K562 (cell line): ENCODE measurements around the gene DYRK1A. TPM values are rescaled to one million over a fixed set of nuclear protein-coding genes. Genes with fewer than 3 reads are reported as not detected.

Experiments used
- ADNP ChIP-seq: fragments of 200-800 bp; sonication (Bioruptor generic); IDR thresholded peaks from 2 replicates; pipeline ENCODE4 v1.6.1; 2016; ENCODE audit warnings: missing genetic modification characterization, missing compliant biosample characterization
- CC2D1A ChIP-seq: fragments of 450-650 bp; IDR thresholded peaks from 2 replicates; pipeline ENCODE4 v1.6.1; 2017; ENCODE audit warnings: mild to moderate bottlenecking
- CEBPB ChIP-seq: fragments of 450-650 bp; IDR thresholded peaks from 2 replicates; pipeline ENCODE4 v1.6.1; 2016; ENCODE audit warnings: missing genetic modification characterization, missing compliant biosample characterization
- CHAMP1 ChIP-seq: fragments of 450-650 bp; IDR thresholded peaks from 2 replicates; pipeline ENCODE4 v1.6.1; 2016; ENCODE audit warnings: mild to moderate bottlenecking
- DPF2 ChIP-seq: fragments of 450-650 bp; IDR thresholded peaks from 2 replicates; pipeline ENCODE4 v1.6.1; 2016
- E4F1 ChIP-seq: fragments of 250-450 bp; sonication (Bioruptor Pico); IDR thresholded peaks from 2 replicates; pipeline ENCODE4 v1.5.0; 2021; ENCODE audit warnings: mild to moderate bottlenecking, borderline replicate concordance
- ELF4 ChIP-seq: fragments of 450-650 bp; formaldehyde crosslinking; IDR thresholded peaks from 2 replicates; pipeline ENCODE4 v1.4.0; 2022; ENCODE audit warnings: missing genetic modification characterization
- MEF2D ChIP-seq: conservative IDR thresholded peaks from 2 replicates; pipeline ENCODE4 v1.6.1; 2016; ENCODE audit warnings: low read depth, missing genetic modification characterization, missing compliant biosample characterization
- MTA2 ChIP-seq: fragments of 450-650 bp; IDR thresholded peaks from 2 replicates; pipeline ENCODE4 v1.6.1; 2016; ENCODE audit warnings: low read depth
- NCOA4 ChIP-seq: fragments of 450-650 bp; IDR thresholded peaks from 2 replicates; pipeline ENCODE4 v1.6.1; 2018; ENCODE audit warnings: mild to moderate bottlenecking; ENCODE audit not compliant: partially characterized antibody
- PHF21A ChIP-seq: fragments of 450-650 bp; IDR thresholded peaks from 2 replicates; pipeline ENCODE4 v1.6.1; 2017; ENCODE audit warnings: low read depth, borderline replicate concordance
- POLR2A ChIP-seq: fragments of 450-650 bp; conservative IDR thresholded peaks from 2 replicates; pipeline ENCODE4 v1.6.1; 2016
- PRPF4 ChIP-seq: fragments of 200-400 bp; formaldehyde crosslinking; IDR thresholded peaks from one replicate; pipeline ENCODE4 v1.6.1; 2017; ENCODE audit warnings: low read length, low read depth, mild to moderate bottlenecking; ENCODE audit not compliant: insufficient read depth, poor library complexity, severe bottlenecking
- RUNX1 ChIP-seq: sonication (generic); IDR thresholded peaks from 2 replicates; pipeline ENCODE4 v1.6.1; 2016; ENCODE audit warnings: antibody characterized with exemption, low read depth
- SETDB1 ChIP-seq: IDR thresholded peaks from one replicate; pipeline ENCODE4 v1.6.1; 2012; ENCODE audit warnings: low read length, control low read depth, inconsistent platforms
- SMAD4 ChIP-seq: fragments of 250-450 bp; sonication (Bioruptor Pico); conservative IDR thresholded peaks from 2 replicates; pipeline ENCODE4 v1.8.0; 2021; ENCODE audit warnings: inconsistent platforms, mild to moderate bottlenecking, moderate library complexity
- TRIM24 ChIP-seq, 2 experiments: fragments of 450-650 bp; IDR thresholded peaks; 2 replicates each; pipeline ENCODE4 v1.6.1; 2016
- polyA plus RNA-seq, 8 experiments: library from polyadenylated mRNA; depleted of rRNA in 4 of 8; stranded (reverse) in 5 of 8; unstranded in 3 of 8; fragments of >200 nt; fragmentation: Nextera tagmentation in 2 of 8; fragmentation: Illumina TruSeq in 1 of 8; extraction: Ambion mirVana in 2 of 8; extraction: Trizol in 1 of 8; gene quantifications; 2 replicates each; pipeline versions ENCODE4 v1.2.1 to v1.2.3, GENCODE V29; 2011 to 2014; ENCODE audit warnings: inconsistent platforms in 1 of 8, missing spikeins in 1 of 8
- total RNA-seq, 7 experiments: library from RNA; depleted of rRNA in 6 of 7; stranded (reverse); fragments of >200 nt in 6 of 7; fragmentation: Illumina TruSeq in 2 of 7; extraction: Trizol in 2 of 7; gene quantifications; 2 replicates each; pipeline versions ENCODE4 v1.2.1 to v1.2.3, GENCODE V29; 2011 to 2021; ENCODE audit warnings: low replicate concordance in 1 of 7
- TF ChIP-seq, protein P1 (sequence below): fragments of 450-650 bp; IDR thresholded peaks from 2 replicates; pipeline ENCODE4 v1.6.1; 2016; ENCODE audit warnings: borderline replicate concordance
- TF ChIP-seq, protein P2 (sequence below): fragments of 450-650 bp; IDR thresholded peaks from 2 replicates; pipeline ENCODE4 v1.6.1; 2016; ENCODE audit warnings: low read depth, mild to moderate bottlenecking, moderate library complexity
- TF ChIP-seq, protein P3 (sequence below): fragments of 450-650 bp; IDR thresholded peaks from 2 replicates; pipeline ENCODE4 v1.6.1; 2014; ENCODE audit warnings: low read depth, mild to moderate bottlenecking, moderate library complexity, borderline replicate concordance

The DYRK1A gene
- total and polyA plus RNA-seq, 9 of the 15 experiments (the other 6 are each of a cell fraction or from before 2014, with no cell fraction given) = 3.7 to 64.8 (median 42.3) TPM

DNA sequence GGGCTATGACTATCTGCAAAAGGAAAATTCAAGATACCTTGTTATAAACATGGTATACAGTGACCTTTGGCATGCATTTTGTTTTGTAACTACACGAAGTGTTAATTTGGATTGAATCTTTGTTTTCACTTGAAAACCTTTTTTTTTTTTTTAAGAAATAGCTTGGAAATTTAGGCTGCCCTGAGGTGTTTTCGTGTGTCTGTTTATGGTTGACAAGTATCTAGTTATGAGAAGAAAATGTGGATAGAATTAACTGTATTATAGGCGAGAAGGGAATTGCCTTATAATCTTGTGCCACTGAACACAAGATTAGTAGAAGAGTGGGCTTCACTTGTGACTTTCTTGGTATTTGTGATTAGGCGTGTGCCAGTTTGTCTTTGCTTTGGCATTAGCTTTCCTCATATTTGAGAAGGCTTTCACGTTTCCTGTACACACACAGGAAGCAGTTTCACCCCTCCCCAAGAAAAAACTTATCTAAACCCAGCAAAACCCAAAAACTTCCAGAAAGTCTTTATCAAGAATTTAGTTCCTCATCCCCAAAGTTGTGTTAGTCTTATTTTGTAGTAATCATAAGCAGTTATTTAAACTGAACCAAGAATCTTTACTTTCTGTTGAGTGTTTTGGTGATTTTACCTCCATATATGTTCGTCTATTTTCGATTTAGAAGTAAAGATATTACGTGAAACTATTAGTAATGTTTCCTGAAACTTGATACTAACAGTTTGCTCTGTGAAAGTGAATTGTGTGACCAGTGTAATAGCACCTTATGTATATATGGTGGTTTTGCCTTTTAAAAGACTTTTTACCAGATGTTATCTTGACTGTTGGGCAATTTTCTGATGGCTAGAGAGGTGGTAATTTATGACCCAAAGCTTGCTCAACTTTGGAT is 3.8 kb downstream of the DYRK1A start (continued):
- TF ChIP-seq ADNP (tag) = no peak
- TF ChIP-seq PRPF4 = no peak
- no peak for TF ChIP-seq NCOA4
- peak; percentile 94 for TF ChIP-seq DPF2
- 0 out of 2 replicates have a peak, but pooled peaks have one; percentile 36 for TF ChIP-seq CHAMP1
- TF ChIP-seq, protein P1, sequence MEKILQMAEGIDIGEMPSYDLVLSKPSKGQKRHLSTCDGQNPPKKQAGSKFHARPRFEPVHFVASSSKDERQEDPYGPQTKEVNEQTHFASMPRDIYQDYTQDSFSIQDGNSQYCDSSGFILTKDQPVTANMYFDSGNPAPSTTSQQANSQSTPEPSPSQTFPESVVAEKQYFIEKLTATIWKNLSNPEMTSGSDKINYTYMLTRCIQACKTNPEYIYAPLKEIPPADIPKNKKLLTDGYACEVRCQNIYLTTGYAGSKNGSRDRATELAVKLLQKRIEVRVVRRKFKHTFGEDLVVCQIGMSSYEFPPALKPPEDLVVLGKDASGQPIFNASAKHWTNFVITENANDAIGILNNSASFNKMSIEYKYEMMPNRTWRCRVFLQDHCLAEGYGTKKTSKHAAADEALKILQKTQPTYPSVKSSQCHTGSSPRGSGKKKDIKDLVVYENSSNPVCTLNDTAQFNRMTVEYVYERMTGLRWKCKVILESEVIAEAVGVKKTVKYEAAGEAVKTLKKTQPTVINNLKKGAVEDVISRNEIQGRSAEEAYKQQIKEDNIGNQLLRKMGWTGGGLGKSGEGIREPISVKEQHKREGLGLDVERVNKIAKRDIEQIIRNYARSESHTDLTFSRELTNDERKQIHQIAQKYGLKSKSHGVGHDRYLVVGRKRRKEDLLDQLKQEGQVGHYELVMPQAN = no peak; the same call in 1 of the 2 replicates
- TF ChIP-seq CC2D1A = no peak
- TF ChIP-seq ELF4 (CRISPR knock-in tag) = no peak
- TF ChIP-seq, protein P2, sequence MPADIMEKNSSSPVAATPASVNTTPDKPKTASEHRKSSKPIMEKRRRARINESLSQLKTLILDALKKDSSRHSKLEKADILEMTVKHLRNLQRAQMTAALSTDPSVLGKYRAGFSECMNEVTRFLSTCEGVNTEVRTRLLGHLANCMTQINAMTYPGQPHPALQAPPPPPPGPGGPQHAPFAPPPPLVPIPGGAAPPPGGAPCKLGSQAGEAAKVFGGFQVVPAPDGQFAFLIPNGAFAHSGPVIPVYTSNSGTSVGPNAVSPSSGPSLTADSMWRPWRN = peak; percentile 29; the same call in 1 of the 2 replicates
- no peak for TF ChIP-seq SETDB1
- no peak for TF ChIP-seq SMAD4 (CRISPR knock-in tag)
- peak; percentile 100 for TF ChIP-seq CEBPB (tag)
- TF ChIP-seq TRIM24 (IDR thresholded peaks at IDR 0.05) = peak in 1 of 2 experiments; percentile 75; a peak in 3 of 4 replicates
- no peak for TF ChIP-seq PHF21A
- TF ChIP-seq POLR2A = peak; percentile 53; the same call in 1 of the 2 replicates
- no peak for TF ChIP-seq E4F1 (CRISPR knock-in tag)
- no peak for TF ChIP-seq MTA2
- TF ChIP-seq, protein P3, sequence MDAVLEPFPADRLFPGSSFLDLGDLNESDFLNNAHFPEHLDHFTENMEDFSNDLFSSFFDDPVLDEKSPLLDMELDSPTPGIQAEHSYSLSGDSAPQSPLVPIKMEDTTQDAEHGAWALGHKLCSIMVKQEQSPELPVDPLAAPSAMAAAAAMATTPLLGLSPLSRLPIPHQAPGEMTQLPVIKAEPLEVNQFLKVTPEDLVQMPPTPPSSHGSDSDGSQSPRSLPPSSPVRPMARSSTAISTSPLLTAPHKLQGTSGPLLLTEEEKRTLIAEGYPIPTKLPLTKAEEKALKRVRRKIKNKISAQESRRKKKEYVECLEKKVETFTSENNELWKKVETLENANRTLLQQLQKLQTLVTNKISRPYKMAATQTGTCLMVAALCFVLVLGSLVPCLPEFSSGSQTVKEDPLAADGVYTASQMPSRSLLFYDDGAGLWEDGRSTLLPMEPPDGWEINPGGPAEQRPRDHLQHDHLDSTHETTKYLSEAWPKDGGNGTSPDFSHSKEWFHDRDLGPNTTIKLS = no peak
- 0 out of 2 replicates have a peak, but pooled peaks have one; percentile 38 for TF ChIP-seq MEF2D (tag)
- TF ChIP-seq RUNX1 = no peak
